Tibial artery (tissue), 4 donors: Measurements from ENCODE around the gene ZFYVE19.

Experiments used
- DNase-seq, 2 donors: peaks; one replicate each; pipeline ENCODE4 v3.0.0-alpha.2; 2019
- H3K27ac ChIP-seq, 2 donors: fragments of 200-600 bp; sonication (generic) in 1 of 2; 1 replicate in 1 of 2; 2 replicates in 1 of 2; pipeline ENCODE4 v1.5.1; 2018 to 2019; ENCODE audit warnings: mild to moderate bottlenecking in 1 of 2
- H3K27me3 ChIP-seq, 2 donors: fragments of 200-600 bp; sonication (generic) in 1 of 2; one replicate each; pipeline versions ENCODE4 v1.5.1 to v1.6.0; 2016 to 2019
- H3K36me3 ChIP-seq, 3 donors: fragments of 200-600 bp; sonication (generic) in 2 of 3; one replicate each; pipeline ENCODE4 v1.5.1; 2016 to 2019; ENCODE audit warnings: mild to moderate bottlenecking in 2 of 3
- H3K4me1 ChIP-seq, 4 donors: fragments of 200-600 bp; sonication (generic) in 2 of 4; 1 replicate in 3 of 4; 2 replicates in 1 of 4; pipeline ENCODE4 v1.5.1; 2016 to 2019
- H3K4me3 ChIP-seq, 2 donors: fragments of 200-600 bp; sonication (generic) in 1 of 2; 1 replicate in 1 of 2; 2 replicates in 1 of 2; pipeline ENCODE4 v1.5.1; 2018 to 2019; ENCODE audit warnings: mild to moderate bottlenecking in 2 of 2
- H3K9me3 ChIP-seq, 3 donors: fragments of 200-600 bp; sonication (generic) in 1 of 3; one replicate each; pipeline ENCODE4 v1.5.1; 2016 to 2019
- CTCF ChIP-seq, 2 experiments: fragments of 200-600 bp in 1 of 2; fragments of 450-650 bp in 1 of 2; IDR thresholded peaks; one replicate each; pipeline ENCODE4 v1.5.1; 2017 to 2019; ENCODE audit warnings: antibody characterized with exemption in 2 of 2, mild to moderate bottlenecking in 1 of 2, moderate library complexity in 1 of 2
- intact Hi-C: fragments of 100-400 bp; cut with DNase I; formaldehyde crosslinking; loops from one replicate; pipeline ENCODE4 v1.15.0; 2023; ENCODE audit warnings: low total_unique reads

The ZFYVE19 gene

GRCh38 chr15:40773496-40773895 lies 33.4 kb upstream of the ZFYVE19 start:
- no peak overlapping the region for H3K27ac ChIP-seq
- no peaks in the 10 kb centered on the region for H3K27me3 ChIP-seq
- no peak for DNase-seq
- H3K4me1 ChIP-seq = peaks cover 0 to 31% (median 0%) of the 10 kb centered on the region in 4 donors
- no peak overlapping the region for H3K4me3 ChIP-seq
- intact Hi-C loops = no loop called here
- no peaks in the 10 kb centered on the region for H3K9me3 ChIP-seq
- H3K36me3 ChIP-seq = peaks cover 57 to 93% (median 67%) of the 10 kb centered on the region in 3 donors
- no peak for TF ChIP-seq CTCF (IDR thresholded peaks at IDR 0.05)

DNA sequence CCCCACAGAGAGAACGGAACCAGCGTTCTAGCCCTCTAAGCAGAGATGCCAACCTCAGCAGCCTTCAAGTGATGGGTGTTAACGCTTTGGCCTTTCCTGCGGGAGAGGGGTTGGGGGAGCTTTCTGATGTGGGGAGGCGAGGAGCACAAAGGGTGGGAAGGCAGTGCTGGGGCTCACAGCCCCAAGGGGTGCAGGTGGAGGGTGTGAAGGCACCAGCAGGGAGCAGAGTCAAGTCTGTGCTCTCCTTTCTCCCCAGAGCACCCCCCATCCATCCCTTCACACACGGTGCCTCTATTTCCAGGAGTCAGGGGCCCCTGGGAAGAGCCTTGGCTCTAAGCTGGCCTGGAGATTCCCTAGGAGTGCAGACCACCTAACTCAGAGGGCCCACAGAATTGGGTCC lies 33.0 kb upstream of the ZFYVE19 start:
- no peak for DNase-seq
- H3K36me3 ChIP-seq = peaks cover 61 to 93% (median 71%) of the 10 kb centered on the region in 3 donors

GRCh38 chr15:40775007-40775406 lies 31.9 kb upstream of the ZFYVE19 start:
- Histone ChIP-seq H3K9me3 (no peaks in the 10 kb centered on the region), H3K27me3 (no peaks in the 10 kb centered on the region), H3K4me1 (peaks cover 0 to 21% (median 0%) of the 10 kb centered on the region in 4 donors), H3K4me3 (no peak overlapping the region), H3K27ac (no peak overlapping the region), H3K36me3 (peaks cover 72 to 100% (median 81%) of the 10 kb centered on the region in 3 donors)
- no peak for TF ChIP-seq CTCF (IDR thresholded peaks at IDR 0.05)
- intact Hi-C loops = no loop called here
- DNase-seq = no peak

More for the DNA sequence above, 33.0 kb upstream of the ZFYVE19 start:
- Histone ChIP-seq H3K27ac (no peak overlapping the region), H3K4me1 (peaks cover 0 to 27% (median 0%) of the 10 kb centered on the region in 4 donors), H3K9me3 (no peaks in the 10 kb centered on the region), H3K27me3 (no peaks in the 10 kb centered on the region), H3K4me3 (no peak overlapping the region)
- no peak for TF ChIP-seq CTCF (IDR thresholded peaks at IDR 0.05)
- intact Hi-C loops = no loop called here

DNA sequence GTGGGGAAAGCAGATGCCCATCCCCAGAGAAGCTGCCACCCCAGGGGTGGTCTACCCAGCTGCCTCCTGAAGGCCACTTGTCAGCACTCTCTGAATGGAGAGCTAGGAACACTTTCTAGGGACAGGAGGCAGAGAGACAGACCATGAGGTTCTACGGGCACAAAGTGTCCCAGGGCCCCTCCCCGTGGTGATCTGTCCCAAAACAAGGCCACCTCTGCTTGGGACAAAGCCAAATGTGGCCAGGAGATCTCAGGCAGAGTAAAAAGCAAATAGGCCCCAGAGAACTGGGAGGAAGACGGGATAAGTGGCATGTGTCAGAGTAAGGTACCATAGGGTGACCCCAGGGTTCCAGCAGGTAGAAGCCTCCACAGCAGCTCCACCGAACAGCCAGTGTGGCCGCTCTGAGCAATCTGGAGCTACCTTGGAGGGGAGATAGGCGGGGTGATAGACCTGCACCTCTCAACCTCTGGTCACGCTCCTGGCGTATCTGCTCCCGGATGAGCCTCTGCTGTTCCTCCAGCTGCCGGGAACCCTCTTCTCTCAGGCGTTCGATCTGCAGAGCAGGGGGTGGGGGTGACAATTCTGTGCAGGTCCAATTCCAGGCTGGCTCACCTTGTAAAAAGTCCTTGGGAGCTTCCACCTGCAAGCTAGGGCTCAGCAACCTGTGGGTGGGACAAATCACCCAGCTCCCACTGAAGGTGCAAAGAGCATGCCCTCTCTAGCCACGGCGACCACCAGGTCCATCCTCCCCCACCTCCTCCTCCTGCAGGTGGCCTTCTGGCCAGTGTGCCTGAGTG lies 31.0 kb upstream of the ZFYVE19 start:
- peaks cover 0 to 14% (median 0%) of the 10 kb centered on the region in 4 donors for H3K4me1 ChIP-seq
- no peaks in the 10 kb centered on the region for H3K9me3 ChIP-seq
- no peaks in the 10 kb centered on the region for H3K27me3 ChIP-seq
- no peak overlapping the region for H3K4me3 ChIP-seq
- DNase-seq = no peak
- TF ChIP-seq CTCF (IDR thresholded peaks at IDR 0.05) = no peak
- no peak overlapping the region for H3K27ac ChIP-seq
- intact Hi-C loops = no loop called here
- H3K36me3 ChIP-seq = peaks cover 73 to 92% (median 81%) of the 10 kb centered on the region in 3 donors

DNA sequence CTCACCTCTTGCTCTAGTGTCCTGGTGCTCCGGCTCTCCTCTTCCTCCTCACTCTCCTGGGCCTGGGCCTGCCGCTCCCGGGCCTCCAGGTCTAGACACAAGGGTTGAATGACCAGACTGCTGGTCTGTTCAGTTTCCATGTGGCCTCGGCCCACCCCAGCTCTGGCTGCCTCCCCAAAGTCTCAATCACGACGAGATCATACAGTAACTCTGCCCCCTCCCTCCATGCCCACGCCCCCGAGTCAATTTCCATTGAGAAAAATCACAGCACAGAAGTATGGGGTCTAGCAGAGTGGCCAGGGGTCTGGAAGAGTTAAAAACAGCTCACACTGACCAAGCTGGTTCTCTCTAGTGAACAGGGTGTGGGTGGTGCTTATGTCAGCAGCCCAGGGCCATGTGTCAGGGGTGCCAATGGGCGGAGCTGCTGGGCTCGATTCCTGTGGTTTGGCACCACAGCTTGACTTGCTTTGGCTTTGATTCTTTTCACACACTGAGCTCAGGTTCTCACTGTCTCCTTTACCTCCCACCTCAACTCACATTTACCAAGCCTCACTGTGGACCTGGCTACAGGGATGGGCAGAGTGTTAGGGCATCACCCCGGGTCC lies 30.2 kb upstream of the ZFYVE19 start:
- H3K36me3 ChIP-seq = peaks cover 73 to 85% (median 79%) of the 10 kb centered on the region in 3 donors
- no peak for TF ChIP-seq CTCF (IDR thresholded peaks at IDR 0.05)
- intact Hi-C loops = no loop called here
- H3K27ac ChIP-seq = no peak overlapping the region
- no peaks in the 10 kb centered on the region for H3K27me3 ChIP-seq
- H3K4me3 ChIP-seq = no peak overlapping the region
- no peaks in the 10 kb centered on the region for H3K9me3 ChIP-seq
- no peak for DNase-seq
- peaks cover 0 to 10% (median 0%) of the 10 kb centered on the region in 4 donors for H3K4me1 ChIP-seq
